HG03280 (cell line): ENCODE results near the gene EMILIN3.

Source experiments
- ATAC-seq: cut with Tn5 transposase; IDR thresholded peaks from one replicate; pipeline ENCODE4 v1.9.1; 2021; ENCODE audit warnings: mild to moderate bottlenecking, moderate library complexity; ENCODE audit not compliant: unreplicated experiment

EMILIN3 gene

GRCh38 chr20:41392871-41393704 is 26.5 kb upstream of the EMILIN3 start:
- ATAC-seq: no peak

GRCh38 chr20:41392295-41392694 is 25.7 kb upstream of the EMILIN3 start:
- ATAC-seq: no peak

DNA sequence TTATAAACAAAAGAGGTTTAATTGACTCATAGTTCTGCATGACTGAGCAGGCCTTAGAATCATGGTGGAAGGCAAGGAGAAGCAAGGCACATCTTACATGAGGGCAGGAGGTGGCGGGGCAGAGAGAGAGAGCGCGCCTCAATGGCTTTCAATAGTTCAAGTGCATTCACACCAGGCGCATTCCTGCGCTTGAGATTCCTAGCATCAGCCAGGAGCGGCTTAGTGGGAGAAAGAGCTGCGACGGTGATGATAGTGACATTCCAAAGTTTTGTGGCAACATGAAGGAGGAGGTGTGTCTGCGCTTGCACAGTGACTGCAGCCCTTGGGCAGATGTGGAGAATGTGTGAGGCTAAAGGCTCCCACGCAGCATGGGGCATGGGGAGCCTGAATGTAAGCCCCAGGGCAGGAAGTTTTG is 25.0 kb upstream of the EMILIN3 start:
- no peak for ATAC-seq

DNA sequence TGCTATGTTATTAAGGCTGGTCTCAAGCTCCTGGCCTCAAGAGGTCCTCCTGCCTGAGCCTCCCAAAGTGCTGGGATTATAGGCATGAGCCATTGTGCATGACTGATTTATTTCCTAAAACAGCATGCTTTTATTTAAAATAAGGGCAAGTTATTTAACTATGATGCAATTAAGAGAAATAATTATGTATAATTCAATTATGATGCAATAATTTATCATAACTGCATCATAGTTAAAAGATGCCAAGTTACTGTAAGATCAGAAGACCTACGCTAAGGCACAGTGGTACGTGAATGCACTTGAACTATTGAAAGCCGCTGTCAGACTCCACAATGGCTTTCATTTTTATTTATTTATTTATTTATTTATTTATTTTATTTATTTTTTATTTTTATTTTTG is 24.3 kb upstream of the EMILIN3 start:
- ATAC-seq: no peak

DNA sequence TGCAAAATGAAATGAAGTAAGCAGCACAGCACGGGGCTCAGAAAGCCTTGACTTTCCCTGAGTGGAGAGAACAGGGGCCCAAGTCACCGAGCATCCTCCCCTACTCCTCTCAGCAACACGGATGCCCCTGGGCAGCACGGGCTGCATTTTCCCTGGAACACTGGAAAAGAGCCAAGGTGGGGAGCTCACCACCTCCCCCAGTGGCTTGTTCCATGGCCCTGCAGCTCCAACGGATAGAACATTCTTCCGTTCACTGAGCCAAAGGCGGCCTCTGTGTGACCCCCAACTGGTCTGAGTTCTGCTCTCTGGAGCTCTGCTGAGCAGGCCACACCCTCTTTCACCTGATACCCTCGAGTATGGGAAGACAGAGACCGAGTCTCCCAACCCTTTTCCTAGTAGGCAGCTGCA is 20.8 kb upstream of the EMILIN3 start:
- no peak for ATAC-seq

GRCh38 chr20:41386502-41387427 is 20.1 kb upstream of the EMILIN3 start:
- no peak for ATAC-seq

DNA sequence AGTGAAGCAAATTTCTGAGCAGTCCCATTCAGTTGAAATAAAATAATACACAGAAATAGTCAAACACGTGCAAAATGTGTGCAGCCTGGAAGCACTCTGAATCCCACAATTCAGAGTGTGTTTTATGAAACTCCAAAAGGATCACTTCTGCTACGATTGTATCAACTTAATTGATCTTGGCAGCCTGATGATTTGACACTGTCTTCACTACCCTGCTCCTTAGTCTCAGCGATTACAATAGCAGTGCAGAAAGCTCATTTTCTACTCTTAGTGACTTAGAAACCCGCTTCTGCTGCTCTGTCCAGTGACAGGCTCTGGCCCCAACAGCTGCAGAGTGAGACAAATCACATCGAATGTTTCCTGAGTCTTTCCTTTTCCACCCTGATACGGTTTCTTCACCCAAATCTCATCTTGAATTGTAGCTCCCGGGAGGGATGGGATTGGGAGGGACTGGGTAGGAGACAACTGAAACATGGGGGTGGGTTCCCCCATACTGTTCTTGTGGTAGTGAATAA is 16.2 kb upstream of the EMILIN3 start:
- ATAC-seq: no peak

GRCh38 chr20:41380551-41381193 is 14.1 kb upstream of the EMILIN3 start:
- ATAC-seq: no peak

- no peak for ATAC-seq
Observed at GRCh38 chr20:41379551-41379950, 12.9 kb upstream of the EMILIN3 start.

GRCh38 chr20:41377275-41377674 is 10.7 kb upstream of the EMILIN3 start:
- no peak for ATAC-seq

GRCh38 chr20:41376349-41376748 is 9.7 kb upstream of the EMILIN3 start:
- ATAC-seq: no peak

GRCh38 chr20:41375846-41376245 is 9.2 kb upstream of the EMILIN3 start:
- ATAC-seq: no peak

DNA sequence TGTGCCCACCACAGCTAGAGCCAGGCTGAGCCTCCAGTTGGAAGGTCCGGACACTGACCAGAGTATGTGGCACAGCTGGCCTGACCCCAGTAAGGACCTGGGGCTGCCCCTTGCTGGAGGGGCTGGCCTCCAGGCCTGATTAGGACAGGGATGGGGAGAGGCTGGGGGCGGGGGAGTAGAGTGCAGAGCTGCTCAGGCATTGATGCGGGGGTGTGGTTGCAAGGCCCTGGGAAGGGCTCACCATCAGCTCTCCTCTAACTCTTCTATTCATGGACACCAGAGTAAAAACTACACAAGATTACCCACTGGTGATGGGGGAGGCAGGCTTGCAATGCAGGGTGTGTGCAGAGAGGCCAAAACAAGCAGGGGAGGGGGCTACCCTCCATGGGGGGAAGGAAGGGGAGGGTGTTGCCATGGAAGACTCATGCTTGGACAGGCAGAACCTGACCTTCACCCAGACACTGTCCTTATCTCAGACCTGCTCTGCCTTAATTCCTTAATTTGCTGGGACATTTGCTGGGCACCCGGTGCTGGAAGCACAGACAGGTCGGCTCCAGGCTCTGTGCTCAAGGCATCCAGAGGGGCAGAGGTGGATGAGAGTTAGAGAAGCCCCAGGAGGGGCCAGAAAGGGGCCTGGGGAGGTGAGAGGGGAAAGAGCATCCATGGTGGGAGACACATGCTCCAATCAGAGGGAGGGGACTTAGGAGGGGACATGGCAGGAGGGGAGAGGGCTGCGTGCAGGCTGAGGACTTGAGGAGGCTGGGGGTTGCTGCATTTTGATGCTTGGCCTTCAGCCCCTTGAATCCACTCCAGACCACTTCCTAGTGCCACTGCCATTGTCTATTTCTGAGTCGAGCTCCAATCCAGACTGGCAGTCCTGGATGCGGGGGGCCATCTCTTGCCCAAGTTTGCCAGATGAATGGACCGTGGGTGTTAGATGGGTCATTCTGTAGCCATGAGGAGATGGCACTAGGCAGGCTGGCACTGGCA is 7.6 kb upstream of the EMILIN3 start:
- no peak for ATAC-seq

DNA sequence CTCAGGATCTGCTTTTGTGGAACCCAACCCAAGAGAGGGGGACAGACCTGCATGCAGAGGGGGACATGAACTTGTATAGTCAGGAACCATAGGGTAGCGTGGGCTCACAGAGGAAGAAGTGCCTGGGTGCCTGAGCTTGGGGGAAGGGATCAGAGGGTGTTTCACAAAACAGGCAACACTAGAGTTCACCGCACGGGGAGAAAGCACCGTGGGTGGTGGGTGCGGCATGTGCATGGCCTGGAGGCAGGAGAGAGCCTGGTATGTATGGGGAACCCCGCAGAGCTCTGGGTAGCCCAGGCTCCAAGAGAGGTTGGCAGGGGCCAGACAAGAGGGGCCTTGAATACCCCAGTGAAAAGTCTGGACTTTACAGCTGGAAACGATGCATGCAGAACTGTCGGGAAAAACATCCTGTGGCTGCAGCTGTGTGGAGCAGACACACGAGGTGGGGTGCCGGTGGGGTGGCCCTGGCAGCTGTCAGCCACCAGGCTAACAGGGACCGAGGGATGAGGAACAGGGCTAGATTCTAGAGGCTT is 6.7 kb upstream of the EMILIN3 start:
- no peak for ATAC-seq

- no peak for ATAC-seq
Observed at GRCh38 chr20:41371371-41371770, 4.8 kb upstream of the EMILIN3 start.

GRCh38 chr20:41370176-41370575 is 3.6 kb upstream of the EMILIN3 start:
- ATAC-seq: no peak

GRCh38 chr20:41369673-41370072 is 3.1 kb upstream of the EMILIN3 start:
- no peak for ATAC-seq

- no peak for ATAC-seq
Observed at GRCh38 chr20:41367956-41368355, 1.3 kb upstream of the EMILIN3 start.

DNA sequence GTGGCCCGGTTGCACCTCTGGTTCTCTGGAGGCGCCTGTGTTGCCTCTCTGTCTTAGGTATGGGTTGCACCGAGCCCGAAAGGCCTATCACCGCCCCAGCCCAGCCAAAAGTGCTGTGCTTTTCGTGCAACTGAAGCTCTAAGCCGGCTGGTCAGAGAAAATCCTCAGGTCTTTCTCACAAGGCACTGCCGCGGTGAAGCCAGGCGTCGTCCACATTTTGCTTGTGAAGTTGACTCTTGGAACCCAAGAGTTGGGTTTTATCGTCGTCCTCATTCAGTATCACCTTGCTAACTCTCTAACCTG is 726 bp upstream of the EMILIN3 start:
- no peak for ATAC-seq
